Esophagus squamous epithelium (tissue), 5 donors: ENCODE results near the gene HOXA11. TPM values are rescaled to one million over a fixed set of nuclear protein-coding genes. Genes with fewer than 3 reads are reported as not detected.

Experiments used
- DNase-seq: peaks from one replicate; lab custom pipeline; 2025; lab: John Stamatoyannopoulos, UW
- H3K27ac ChIP-seq, 4 donors: fragments of 200-600 bp; sonication (generic); one replicate each; pipeline ENCODE4 v1.5.1; 2016 to 2019; ENCODE audit warnings: mild to moderate bottlenecking in 1 of 4
- H3K27me3 ChIP-seq, 4 donors: fragments of 200-600 bp; sonication (generic); 1 replicate in 3 of 4; 2 replicates in 1 of 4; pipeline versions ENCODE4 v1.5.1 to v1.6.0; 2017 to 2021; ENCODE audit warnings: antibody characterized with exemption in 1 of 4
- H3K36me3 ChIP-seq, 3 donors: fragments of 200-600 bp; sonication (generic); one replicate each; pipeline ENCODE4 v1.5.1; 2016 to 2019
- H3K4me1 ChIP-seq, 3 donors: fragments of 200-600 bp; sonication (generic); one replicate each; pipeline ENCODE4 v1.5.1; 2017 to 2019
- H3K4me3 ChIP-seq, 4 donors: fragments of 200-600 bp; sonication (generic); 1 replicate in 3 of 4; 2 replicates in 1 of 4; pipeline ENCODE4 v1.5.1; 2016 to 2019; ENCODE audit warnings: mild to moderate bottlenecking in 2 of 4, moderate library complexity in 1 of 4
- H3K9me3 ChIP-seq, 3 donors: fragments of 200-600 bp; sonication (generic); one replicate each; pipeline ENCODE4 v1.5.1; 2016 to 2019
- POLR2A ChIP-seq, 4 donors: fragments of 450-650 bp; IDR thresholded peaks; one replicate each; pipeline ENCODE4 v1.6.1; 2017; ENCODE audit warnings: antibody characterized with exemption in 4 of 4, mild to moderate bottlenecking in 4 of 4, moderate library complexity in 3 of 4
- WGBS, 2 donors: methylation state at CpG; one replicate each; pipeline ENCODE4 v1.1.5; 2018; 5-methylcytosine and 5-hydroxymethylcytosine counted together
- intact Hi-C: fragments of 100-400 bp; cut with DNase I; formaldehyde crosslinking; loops from one replicate; pipeline ENCODE4 v1.15.0; 2022
- total RNA-seq, 4 donors: library from RNA; depleted of rRNA; stranded (reverse); fragments of >200 nt; gene quantifications; one replicate each; pipeline ENCODE4 v1.1.0, GENCODE V29; 2016
- TF ChIP-seq, protein P1 (sequence below), 6 experiments: fragments of 450-650 bp in 4 of 6; fragments of 200-600 bp in 2 of 6; sonication (generic) in 2 of 6; IDR thresholded peaks; one replicate each; pipeline ENCODE4 v1.5.1; 2016 to 2019; ENCODE audit warnings: antibody characterized with exemption in 6 of 6, mild to moderate bottlenecking in 4 of 6, moderate library complexity in 4 of 6
- donor health status: DM: yes; HTN: yes; CAD: no.

HOXA11 gene
- total RNA-seq, 4 donors from 2014 or later: not detected

DNA sequence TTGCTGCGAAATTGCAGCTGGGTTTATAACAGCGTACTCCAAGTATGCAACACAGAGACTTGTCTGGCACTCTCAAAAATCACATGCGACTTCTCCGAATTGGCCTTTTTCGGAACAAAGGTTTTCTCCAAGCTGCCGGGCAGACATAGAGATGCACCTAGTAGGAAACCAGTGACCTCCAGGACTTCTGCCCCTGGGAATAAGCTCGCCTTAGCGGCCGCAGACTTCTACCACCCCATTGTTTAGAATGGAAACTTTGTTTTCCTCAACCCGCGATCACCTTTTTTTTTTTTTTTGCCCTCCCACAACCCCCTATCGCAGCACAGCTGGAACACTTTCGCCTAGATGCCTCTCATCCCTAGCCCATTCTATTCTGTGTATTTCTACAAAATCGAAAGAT is 6.0 kb downstream of the HOXA11 start:
- intact Hi-C loops: no loop called here
- peaks cover 18 to 31% (median 20%) of the 10 kb centered on the region in 3 donors for H3K4me1 ChIP-seq
- H3K27ac ChIP-seq: no peak overlapping the region
- peaks cover 28 to 100% (median 71%) of the 10 kb centered on the region in 4 donors for H3K27me3 ChIP-seq
- DNase-seq: no peak
- no peak for TF ChIP-seq POLR2A (IDR thresholded peaks at IDR 0.05)
- TF ChIP-seq, protein P1, sequence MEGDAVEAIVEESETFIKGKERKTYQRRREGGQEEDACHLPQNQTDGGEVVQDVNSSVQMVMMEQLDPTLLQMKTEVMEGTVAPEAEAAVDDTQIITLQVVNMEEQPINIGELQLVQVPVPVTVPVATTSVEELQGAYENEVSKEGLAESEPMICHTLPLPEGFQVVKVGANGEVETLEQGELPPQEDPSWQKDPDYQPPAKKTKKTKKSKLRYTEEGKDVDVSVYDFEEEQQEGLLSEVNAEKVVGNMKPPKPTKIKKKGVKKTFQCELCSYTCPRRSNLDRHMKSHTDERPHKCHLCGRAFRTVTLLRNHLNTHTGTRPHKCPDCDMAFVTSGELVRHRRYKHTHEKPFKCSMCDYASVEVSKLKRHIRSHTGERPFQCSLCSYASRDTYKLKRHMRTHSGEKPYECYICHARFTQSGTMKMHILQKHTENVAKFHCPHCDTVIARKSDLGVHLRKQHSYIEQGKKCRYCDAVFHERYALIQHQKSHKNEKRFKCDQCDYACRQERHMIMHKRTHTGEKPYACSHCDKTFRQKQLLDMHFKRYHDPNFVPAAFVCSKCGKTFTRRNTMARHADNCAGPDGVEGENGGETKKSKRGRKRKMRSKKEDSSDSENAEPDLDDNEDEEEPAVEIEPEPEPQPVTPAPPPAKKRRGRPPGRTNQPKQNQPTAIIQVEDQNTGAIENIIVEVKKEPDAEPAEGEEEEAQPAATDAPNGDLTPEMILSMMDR (IDR thresholded peaks at IDR 0.05): no peak
- H3K36me3 ChIP-seq: no peaks in the 10 kb centered on the region
- no peaks in the 10 kb centered on the region for H3K9me3 ChIP-seq
- no peak overlapping the region for H3K4me3 ChIP-seq
- 65 to 71% methylated on average over 14 of the region's 14 CpGs for WGBS, 2 donors

DNA sequence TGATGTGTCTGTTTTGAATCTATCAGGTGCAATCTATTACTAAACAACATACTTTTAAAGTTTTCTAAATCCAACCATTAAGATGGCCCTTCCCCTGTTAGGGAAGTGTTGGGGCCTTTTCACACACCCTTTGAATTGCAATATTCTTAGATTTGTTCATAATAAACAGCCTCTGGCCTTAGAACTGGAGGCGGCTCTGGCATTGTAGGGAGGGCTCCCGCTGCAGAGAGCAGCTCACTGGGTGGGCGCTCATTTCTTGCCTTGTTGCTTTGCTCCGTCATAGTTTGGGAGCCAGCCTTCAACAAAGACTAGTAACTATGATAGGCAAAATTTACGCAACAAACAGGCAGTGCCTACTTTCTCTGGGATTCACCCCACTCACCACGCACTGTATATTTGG is 6.7 kb downstream of the HOXA11 start:
- intact Hi-C loops: no loop called here
- TF ChIP-seq, protein P1 (IDR thresholded peaks at IDR 0.05): no peak
- TF ChIP-seq POLR2A (IDR thresholded peaks at IDR 0.05): no peak

DNA sequence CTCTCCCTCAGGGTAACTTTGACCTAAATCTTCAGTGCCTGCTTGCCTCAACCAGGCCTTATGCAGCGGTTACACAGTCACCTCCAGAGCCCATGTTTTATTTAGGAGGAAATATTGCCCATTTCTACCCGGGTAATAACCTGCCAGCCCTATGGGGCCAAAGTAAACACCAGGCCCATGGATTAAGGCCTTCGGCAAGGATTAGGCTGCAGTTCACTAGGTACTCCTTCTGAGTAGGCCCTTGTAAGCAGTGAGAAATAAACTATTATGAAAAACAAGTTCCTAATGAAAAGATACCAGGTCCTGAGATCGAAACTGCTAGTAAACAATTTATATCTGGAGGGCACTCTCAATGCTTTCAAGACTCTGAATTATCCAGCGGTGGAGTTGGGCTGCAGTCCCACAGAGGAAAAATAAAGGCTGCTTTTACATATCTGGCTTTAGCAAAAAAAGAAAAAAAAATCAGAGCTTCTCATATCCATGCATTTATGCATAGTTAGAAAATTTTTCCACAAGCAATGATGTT is 7.2 kb downstream of the HOXA11 start:
- peaks cover 18 to 31% (median 27%) of the 10 kb centered on the region in 3 donors for H3K4me1 ChIP-seq
- no peak overlapping the region for H3K27ac ChIP-seq
- intact Hi-C loops: no loop called here
- H3K36me3 ChIP-seq: no peaks in the 10 kb centered on the region
- 82 to 85% methylated on average over 4 to 5 of the region's 5 CpGs for WGBS, 2 donors
- H3K4me3 ChIP-seq: no peak overlapping the region
- no peak for DNase-seq
- TF ChIP-seq, protein P1 (IDR thresholded peaks at IDR 0.05): no peak
- no peak for TF ChIP-seq POLR2A (IDR thresholded peaks at IDR 0.05)
- no peaks in the 10 kb centered on the region for H3K9me3 ChIP-seq
- H3K27me3 ChIP-seq: peaks cover 30 to 100% (median 69%) of the 10 kb centered on the region in 4 donors

More for the DNA sequence above, 6.7 kb downstream of the HOXA11 start:
- DNase-seq: no peak
- Histone ChIP-seq H3K36me3 (no peaks in the 10 kb centered on the region), H3K4me3 (no peak overlapping the region), H3K27me3 (peaks cover 30 to 100% (median 70%) of the 10 kb centered on the region in 4 donors), H3K4me1 (peaks cover 19 to 31% (median 22%) of the 10 kb centered on the region in 3 donors), H3K9me3 (no peaks in the 10 kb centered on the region), H3K27ac (no peak overlapping the region)
- WGBS, 2 donors: 87% methylated on average over 6 of the region's 6 CpGs

DNA sequence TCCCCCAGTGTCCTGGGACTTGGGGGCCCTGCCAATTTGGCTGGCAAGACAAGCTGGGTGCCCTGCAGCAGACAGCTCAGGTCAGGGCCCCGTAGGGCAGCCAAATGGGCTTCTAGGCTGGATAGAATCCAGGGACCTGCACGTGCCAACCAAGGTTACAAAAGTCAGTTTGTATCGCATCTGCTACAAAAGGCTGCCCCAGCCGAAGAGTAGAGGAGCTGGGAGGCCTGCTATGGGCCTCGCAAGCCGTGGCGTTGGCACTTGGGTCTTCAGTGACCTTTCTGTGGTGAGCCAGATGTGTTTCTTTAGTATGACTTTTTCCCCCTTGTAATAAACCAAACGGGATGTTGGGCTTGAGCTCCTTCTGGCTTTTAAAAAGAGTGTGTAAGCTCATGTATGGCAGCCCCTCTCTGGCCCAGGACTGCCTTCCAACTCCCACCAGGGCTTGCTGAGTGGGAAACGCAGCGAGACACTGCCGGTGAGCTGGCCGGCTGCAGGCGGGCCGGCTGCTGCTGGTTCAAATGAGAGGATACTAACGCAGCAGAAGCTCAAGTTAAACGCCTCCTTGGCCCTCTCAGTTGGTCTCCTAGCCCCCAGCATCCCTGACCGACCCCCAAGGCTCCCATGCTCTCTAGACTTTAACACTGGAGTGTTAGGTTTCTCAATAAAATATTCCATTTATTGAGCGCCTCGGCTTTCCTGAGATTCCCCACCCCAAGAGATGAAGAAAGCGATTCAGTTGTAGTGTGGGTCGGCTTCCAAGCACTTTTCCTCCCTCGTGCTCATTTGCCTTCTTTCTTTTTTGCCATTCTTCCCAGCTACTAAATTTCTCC is 7.9 kb downstream of the HOXA11 start:
- no peak overlapping the region for H3K4me3 ChIP-seq
- H3K27ac ChIP-seq: no peak overlapping the region
- H3K4me1 ChIP-seq: peaks cover 21 to 36% (median 31%) of the 10 kb centered on the region in 3 donors
- no peak for DNase-seq
- no peaks in the 10 kb centered on the region for H3K36me3 ChIP-seq
- intact Hi-C loops: no loop called here
- 84 to 85% methylated on average over 19 to 22 of the region's 22 CpGs for WGBS, 2 donors
- H3K9me3 ChIP-seq: no peaks in the 10 kb centered on the region
- H3K27me3 ChIP-seq: peaks cover 35 to 100% (median 68%) of the 10 kb centered on the region in 4 donors
- no peak for TF ChIP-seq POLR2A (IDR thresholded peaks at IDR 0.05)
- TF ChIP-seq, protein P1 (IDR thresholded peaks at IDR 0.05): no peak

DNA sequence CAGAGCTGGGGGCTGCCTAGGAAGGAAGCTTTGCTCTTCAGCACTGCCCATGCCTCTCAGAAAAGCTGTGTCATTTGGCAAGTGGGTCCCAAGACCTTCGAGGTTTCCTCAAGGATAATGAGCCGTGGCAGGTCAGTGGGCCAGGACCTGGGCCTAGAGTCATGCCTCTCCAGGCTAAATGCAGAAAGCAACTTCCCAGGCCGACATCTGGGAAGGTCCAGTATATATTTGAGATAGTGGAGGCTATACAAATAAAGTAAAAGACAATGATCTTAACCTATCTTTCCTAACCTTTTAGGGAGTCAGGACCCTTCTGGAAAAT is 8.5 kb downstream of the HOXA11 start:
- H3K36me3 ChIP-seq: no peaks in the 10 kb centered on the region
- WGBS, 2 donors: 92 to 100% methylated on average over 1 to 3 of the region's 3 CpGs
- no peak for TF ChIP-seq POLR2A (IDR thresholded peaks at IDR 0.05)
- TF ChIP-seq, protein P1 (IDR thresholded peaks at IDR 0.05): no peak
- no peak overlapping the region for H3K27ac ChIP-seq
- no peak for DNase-seq
- peaks cover 25 to 43% (median 31%) of the 10 kb centered on the region in 3 donors for H3K4me1 ChIP-seq
- intact Hi-C loops: no loop called here
- no peaks in the 10 kb centered on the region for H3K9me3 ChIP-seq
- H3K27me3 ChIP-seq: peaks cover 36 to 100% (median 70%) of the 10 kb centered on the region in 4 donors
- H3K4me3 ChIP-seq: no peak overlapping the region
